Retinal pigment epithelial cell (primary cell): ENCODE measurements around the gene LARP4B.

ENCODE experiments used
- DNase-seq: peaks from one replicate; pipeline ENCODE4 v3.0.0-alpha.2; 2010; ENCODE audit warnings: low read depth
- H3K4me3 ChIP-seq: 2 replicates; pipeline ENCODE4 v1.5.1; 2011; ENCODE audit warnings: mild to moderate bottlenecking, low read length, control low read depth, moderate library complexity
- CTCF ChIP-seq: conservative IDR thresholded peaks from 2 replicates; pipeline ENCODE4 v1.5.1; 2011; ENCODE audit warnings: low read depth, low read length, control low read depth, inconsistent platforms

LARP4B gene

GRCh38 chr10:822197-822596, 109.3 kb downstream of the LARP4B start:
- TF ChIP-seq CTCF: no peak
- DNase-seq: no peak
- H3K4me3 ChIP-seq: no peak overlapping the region

- no peak for DNase-seq
- no peak overlapping the region for H3K4me3 ChIP-seq
- TF ChIP-seq CTCF: no peak
These were observed 110.2 kb downstream of the LARP4B start for GRCh38 chr10:821322-821721.

GRCh38 chr10:819816-820215, 111.7 kb downstream of the LARP4B start:
- DNase-seq: no peak
- no peak for TF ChIP-seq CTCF
- H3K4me3 ChIP-seq: no peak overlapping the region

- no peak overlapping the region for H3K4me3 ChIP-seq
- no peak for DNase-seq
- no peak for TF ChIP-seq CTCF
These were observed 112.2 kb downstream of the LARP4B start for GRCh38 chr10:819326-819725.

GRCh38 chr10:818526-819220, 112.8 kb downstream of the LARP4B start:
- H3K4me3 ChIP-seq: no peak overlapping the region
- no peak for TF ChIP-seq CTCF
- DNase-seq: no peak

GRCh38 chr10:818010-818409, 113.5 kb downstream of the LARP4B start:
- H3K4me3 ChIP-seq: no peak overlapping the region
- TF ChIP-seq CTCF: no peak
- DNase-seq: no peak

GRCh38 chr10:817371-817770, 114.1 kb downstream of the LARP4B start:
- no peak overlapping the region for H3K4me3 ChIP-seq
- no peak for DNase-seq
- TF ChIP-seq CTCF: no peak
